ENCODE data around the gene NAA60. TPM values are rescaled to one million over a fixed set of nuclear protein-coding genes. Genes with fewer than 3 reads are reported as not detected.

The NAA60 gene
- total RNA-seq, 1 donor from 2014 or later: 56.3 TPM

GRCh38 chr16:3492356-3492755 lies 48.9 kb downstream of the NAA60 start:
- TF ChIP-seq CTCF (IDR thresholded peaks at IDR 0.05): no peak
- Histone ChIP-seq H3K4me3 (no peak overlapping the region), H3K27me3 (ENCODE audit: low read depth) (no peaks in the 10 kb centered on the region), H3K36me3 (peaks cover 7% of the 10 kb centered on the region), H3K27ac (no peak overlapping the region), H3K4me1 (no peaks in the 10 kb centered on the region), H3K9me3 (no peaks in the 10 kb centered on the region)
- DNase-seq: peak; percentile 40
- intact Hi-C loops (cut with DNase I): no loop called here
- no peak for ATAC-seq

GRCh38 chr16:3494386-3494973 lies 51.0 kb downstream of the NAA60 start:
- ATAC-seq: no peak
- no peaks in the 10 kb centered on the region for H3K36me3 ChIP-seq
- H3K27me3 ChIP-seq (ENCODE audit: low read depth): no peaks in the 10 kb centered on the region
- DNase-seq: peak; percentile 35
- no peak overlapping the region for H3K27ac ChIP-seq
- H3K9me3 ChIP-seq: no peaks in the 10 kb centered on the region
- intact Hi-C loops (cut with DNase I): no loop called here
- H3K4me3 ChIP-seq: no peak overlapping the region
- no peak for TF ChIP-seq CTCF (IDR thresholded peaks at IDR 0.05)
- H3K4me1 ChIP-seq: no peaks in the 10 kb centered on the region

- DNase-seq (peak; percentile 40), ATAC-seq (no peak)
- H3K9me3 ChIP-seq: no peaks in the 10 kb centered on the region
- H3K27me3 ChIP-seq (ENCODE audit: low read depth): no peaks in the 10 kb centered on the region
- H3K4me3 ChIP-seq: no peak within 1 kb of the TSS
- no peaks in the 10 kb centered on the region for H3K4me1 ChIP-seq
- H3K36me3 ChIP-seq: no peaks in the 10 kb centered on the region
- TF ChIP-seq CTCF (IDR thresholded peaks at IDR 0.05): no peak
- no peak within 1 kb of the TSS for H3K27ac ChIP-seq
- intact Hi-C loops (cut with DNase I): no loop called here
Observed at GRCh38 chr16:3495176-3495575, 51.7 kb downstream of the NAA60 start, which contains the start of gene C16orf90. C16orf90 (minus strand) TSS chr16:3495489; CDS start chr16:3495421, 68 bp downstream.

- H3K27me3 ChIP-seq (ENCODE audit: low read depth): no peaks in the 10 kb centered on the region
- no peaks in the 10 kb centered on the region for H3K9me3 ChIP-seq
- no peak overlapping the region for H3K4me3 ChIP-seq
- DNase-seq (peak; percentile 42), ATAC-seq (no peak)
- no peak overlapping the region for H3K27ac ChIP-seq
- H3K36me3 ChIP-seq: no peaks in the 10 kb centered on the region
- H3K4me1 ChIP-seq: peaks cover under 1% of the 10 kb centered on the region
- TF ChIP-seq CTCF (IDR thresholded peaks at IDR 0.05): no peak
- intact Hi-C loops (cut with DNase I): no loop called here
Observed at GRCh38 chr16:3496386-3496785, 52.9 kb downstream of the NAA60 start.

- Histone ChIP-seq H3K4me3 (no peak overlapping the region), H3K27me3 (ENCODE audit: low read depth) (no peaks in the 10 kb centered on the region), H3K27ac (no peak overlapping the region), H3K4me1 (peaks cover 14% of the 10 kb centered on the region), H3K36me3 (no peaks in the 10 kb centered on the region), H3K9me3 (no peaks in the 10 kb centered on the region)
- intact Hi-C loops (cut with DNase I): no loop called here
- ATAC-seq (no peak), DNase-seq (peak; percentile 19)
- TF ChIP-seq CTCF (IDR thresholded peaks at IDR 0.05): no peak
Observed at GRCh38 chr16:3497771-3498170, 54.3 kb downstream of the NAA60 start.
